SK-N-SH treated with all-trans-retinoic acid at 6 μM for 48 hours (cell line): ENCODE results near the gene TMPRSS11D.

Source experiments
- ATAC-seq: fragments of 200-7000 bp; cut with Tn5 transposase; 3 replicates; pipeline ENCODE4 v1.9.1; 2020; ENCODE audit warnings: mild to moderate bottlenecking, moderate library complexity
- ARNTL ChIP-seq: fragments of 450-650 bp; formaldehyde crosslinking; IDR thresholded peaks from 2 replicates; pipeline ENCODE4 v1.5.0; 2020; ENCODE audit warnings: low read depth, mild to moderate bottlenecking, moderate library complexity, borderline replicate concordance
- BACH2 ChIP-seq: fragments of 250-450 bp; sonication (Bioruptor Pico); IDR thresholded peaks from 2 replicates; pipeline ENCODE4 v1.9.0; 2021; ENCODE audit warnings: mild to moderate bottlenecking, borderline replicate concordance
- ESRRG ChIP-seq: fragments of 250-450 bp; sonication (Bioruptor Pico); IDR thresholded peaks from 2 replicates; pipeline ENCODE4 v1.6.1; 2021; ENCODE audit warnings: mild to moderate bottlenecking
- GLIS3 ChIP-seq: fragments of 250-450 bp; sonication (Bioruptor Pico); IDR thresholded peaks from 2 replicates; pipeline ENCODE4 v1.5.0; 2020; ENCODE audit warnings: mild to moderate bottlenecking, moderate library complexity
- ISL1 ChIP-seq: fragments of 250-450 bp; sonication (Bioruptor Pico); IDR thresholded peaks from 2 replicates; pipeline ENCODE4 v2.1.2; 2022; ENCODE audit warnings: mild to moderate bottlenecking, moderate library complexity
- OSR1 ChIP-seq: fragments of 250-450 bp; sonication (Bioruptor Pico); IDR thresholded peaks from 2 replicates; pipeline ENCODE4 v1.8.0; 2022; ENCODE audit warnings: moderate library complexity, mild to moderate bottlenecking, inconsistent platforms
- PPARA ChIP-seq: fragments of 250-450 bp; sonication (Bioruptor Pico); IDR thresholded peaks from 2 replicates; pipeline ENCODE4 v1.5.0; 2020; ENCODE audit warnings: mild to moderate bottlenecking, borderline replicate concordance
- RARB ChIP-seq: fragments of 250-450 bp; sonication (Bioruptor Pico); IDR thresholded peaks from 2 replicates; pipeline ENCODE4 v1.8.0; 2021; ENCODE audit warnings: mild to moderate bottlenecking, moderate library complexity
- SNAI2 ChIP-seq: fragments of 250-450 bp; sonication (Bioruptor Pico); IDR thresholded peaks from 2 replicates; pipeline ENCODE4 v1.5.0; 2020; ENCODE audit warnings: mild to moderate bottlenecking, moderate library complexity
- TCF4 ChIP-seq: fragments of 250-450 bp; sonication (Bioruptor Pico); IDR thresholded peaks from 2 replicates; pipeline ENCODE4 v1.8.0; 2021; ENCODE audit warnings: mild to moderate bottlenecking, moderate library complexity, borderline replicate concordance
- TOX ChIP-seq: fragments of 250-450 bp; sonication (Bioruptor Pico); IDR thresholded peaks from 2 replicates; pipeline ENCODE4 v1.8.0; 2021; ENCODE audit warnings: mild to moderate bottlenecking, moderate library complexity, borderline replicate concordance
- ZFP3 ChIP-seq: fragments of 250-450 bp; sonication (Bioruptor Pico); IDR thresholded peaks from 2 replicates; pipeline ENCODE4 v1.5.0; 2020; ENCODE audit warnings: mild to moderate bottlenecking, moderate library complexity
- ZFP30 ChIP-seq: fragments of 450-650 bp; formaldehyde crosslinking; IDR thresholded peaks from 2 replicates; pipeline ENCODE4 v1.5.0; 2022; ENCODE audit warnings: mild to moderate bottlenecking, moderate library complexity
- ZNF565 ChIP-seq: fragments of 450-650 bp; formaldehyde crosslinking; conservative IDR thresholded peaks from 2 replicates; pipeline ENCODE4 v1.5.0; 2020; ENCODE audit warnings: low read depth, mild to moderate bottlenecking, moderate library complexity
- ZNF70 ChIP-seq: fragments of 450-650 bp; formaldehyde crosslinking; IDR thresholded peaks from 2 replicates; pipeline ENCODE4 v1.5.0; 2020; ENCODE audit warnings: mild to moderate bottlenecking, moderate library complexity
- ZNF8 ChIP-seq: fragments of 450-650 bp; formaldehyde crosslinking; IDR thresholded peaks from 2 replicates; pipeline ENCODE4 v1.5.0; 2020; ENCODE audit warnings: mild to moderate bottlenecking, moderate library complexity
- TF ChIP-seq, protein P1 (sequence below): fragments of 250-450 bp; sonication (Bioruptor Pico); IDR thresholded peaks from 2 replicates; pipeline ENCODE4 v1.8.0; 2021; ENCODE audit warnings: low read depth, mild to moderate bottlenecking, moderate library complexity, borderline replicate concordance
- TF ChIP-seq, protein P2 (sequence below): fragments of 250-450 bp; sonication (Bioruptor Pico); IDR thresholded peaks from 2 replicates; pipeline ENCODE4 v1.8.0; 2020; ENCODE audit warnings: mild to moderate bottlenecking, moderate library complexity, borderline replicate concordance
- TF ChIP-seq, protein P3 (sequence below): fragments of 250-450 bp; sonication (Bioruptor Pico); IDR thresholded peaks from 2 replicates; pipeline ENCODE4 v1.5.1; 2021; ENCODE audit warnings: mild to moderate bottlenecking, moderate library complexity
- TF ChIP-seq, protein P4 (sequence below): fragments of 250-450 bp; sonication (Bioruptor Pico); IDR thresholded peaks from 2 replicates; pipeline ENCODE4 v1.5.1; 2020; ENCODE audit warnings: low read depth, mild to moderate bottlenecking, moderate library complexity

Gene TMPRSS11D

DNA sequence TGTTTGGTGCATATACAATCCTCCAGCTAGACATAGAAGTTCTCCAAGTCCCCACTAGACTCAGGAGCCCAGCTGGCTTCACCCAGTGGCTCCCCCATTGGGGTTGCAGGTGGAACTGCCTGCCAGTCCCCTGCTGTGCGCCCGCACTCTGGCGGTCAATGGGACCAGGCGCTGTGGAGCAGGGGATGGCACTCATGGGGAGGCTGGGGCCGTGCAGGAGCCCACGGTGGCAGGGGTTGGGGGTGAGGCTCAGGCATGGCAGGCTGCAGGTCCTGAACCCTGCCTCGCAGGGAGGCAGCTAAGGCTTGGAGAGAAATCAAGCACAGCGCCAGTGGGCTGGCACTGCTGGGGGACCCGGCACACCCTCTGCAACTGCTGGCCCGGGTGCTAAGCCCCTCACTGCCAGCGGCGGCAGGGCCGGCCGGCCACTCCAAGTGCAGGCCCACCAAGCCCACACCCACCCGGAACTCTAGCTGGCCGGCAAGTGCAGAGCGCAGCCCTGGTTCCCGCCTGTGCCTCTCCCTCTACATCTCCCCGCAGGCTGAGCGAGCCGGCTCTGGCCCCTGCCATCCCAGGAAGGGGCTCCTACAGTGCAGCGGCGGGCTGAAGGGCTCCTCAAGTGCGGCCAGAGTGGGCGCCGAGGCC is 12.7 kb upstream of the TMPRSS11D start:
- ATAC-seq: no peak
- TF ChIP-seq ISL1 (no peak), GLIS3 (CRISPR knock-in tag) (no peak), TOX (CRISPR knock-in tag) (no peak), ESRRG (CRISPR knock-in tag) (no peak), OSR1 (CRISPR knock-in tag) (no peak), ZNF565 (CRISPR knock-in tag) (no peak), ZFP3 (CRISPR knock-in tag) (no peak), PPARA (CRISPR knock-in tag) (no peak), SNAI2 (CRISPR knock-in tag) (no peak), ZNF8 (no peak), RARB (CRISPR knock-in tag) (no peak), BACH2 (CRISPR knock-in tag) (no peak), TCF4 (no peak), ZFP30 (no peak), ARNTL (no peak)
- TF ChIP-seq, protein P1, sequence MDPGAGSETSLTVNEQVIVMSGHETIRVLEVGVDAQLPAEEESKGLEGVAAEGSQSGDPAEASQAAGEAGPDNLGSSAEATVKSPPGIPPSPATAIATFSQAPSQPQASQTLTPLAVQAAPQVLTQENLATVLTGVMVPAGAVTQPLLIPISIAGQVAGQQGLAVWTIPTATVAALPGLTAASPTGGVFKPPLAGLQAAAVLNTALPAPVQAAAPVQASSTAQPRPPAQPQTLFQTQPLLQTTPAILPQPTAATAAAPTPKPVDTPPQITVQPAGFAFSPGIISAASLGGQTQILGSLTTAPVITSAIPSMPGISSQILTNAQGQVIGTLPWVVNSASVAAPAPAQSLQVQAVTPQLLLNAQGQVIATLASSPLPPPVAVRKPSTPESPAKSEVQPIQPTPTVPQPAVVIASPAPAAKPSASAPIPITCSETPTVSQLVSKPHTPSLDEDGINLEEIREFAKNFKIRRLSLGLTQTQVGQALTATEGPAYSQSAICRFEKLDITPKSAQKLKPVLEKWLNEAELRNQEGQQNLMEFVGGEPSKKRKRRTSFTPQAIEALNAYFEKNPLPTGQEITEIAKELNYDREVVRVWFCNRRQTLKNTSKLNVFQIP (CRISPR knock-in tag): no peak
- TF ChIP-seq, protein P2, sequence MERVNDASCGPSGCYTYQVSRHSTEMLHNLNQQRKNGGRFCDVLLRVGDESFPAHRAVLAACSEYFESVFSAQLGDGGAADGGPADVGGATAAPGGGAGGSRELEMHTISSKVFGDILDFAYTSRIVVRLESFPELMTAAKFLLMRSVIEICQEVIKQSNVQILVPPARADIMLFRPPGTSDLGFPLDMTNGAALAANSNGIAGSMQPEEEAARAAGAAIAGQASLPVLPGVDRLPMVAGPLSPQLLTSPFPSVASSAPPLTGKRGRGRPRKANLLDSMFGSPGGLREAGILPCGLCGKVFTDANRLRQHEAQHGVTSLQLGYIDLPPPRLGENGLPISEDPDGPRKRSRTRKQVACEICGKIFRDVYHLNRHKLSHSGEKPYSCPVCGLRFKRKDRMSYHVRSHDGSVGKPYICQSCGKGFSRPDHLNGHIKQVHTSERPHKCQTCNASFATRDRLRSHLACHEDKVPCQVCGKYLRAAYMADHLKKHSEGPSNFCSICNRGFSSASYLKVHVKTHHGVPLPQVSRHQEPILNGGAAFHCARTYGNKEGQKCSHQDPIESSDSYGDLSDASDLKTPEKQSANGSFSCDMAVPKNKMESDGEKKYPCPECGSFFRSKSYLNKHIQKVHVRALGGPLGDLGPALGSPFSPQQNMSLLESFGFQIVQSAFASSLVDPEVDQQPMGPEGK (CRISPR knock-in tag): no peak
- TF ChIP-seq, protein P3, sequence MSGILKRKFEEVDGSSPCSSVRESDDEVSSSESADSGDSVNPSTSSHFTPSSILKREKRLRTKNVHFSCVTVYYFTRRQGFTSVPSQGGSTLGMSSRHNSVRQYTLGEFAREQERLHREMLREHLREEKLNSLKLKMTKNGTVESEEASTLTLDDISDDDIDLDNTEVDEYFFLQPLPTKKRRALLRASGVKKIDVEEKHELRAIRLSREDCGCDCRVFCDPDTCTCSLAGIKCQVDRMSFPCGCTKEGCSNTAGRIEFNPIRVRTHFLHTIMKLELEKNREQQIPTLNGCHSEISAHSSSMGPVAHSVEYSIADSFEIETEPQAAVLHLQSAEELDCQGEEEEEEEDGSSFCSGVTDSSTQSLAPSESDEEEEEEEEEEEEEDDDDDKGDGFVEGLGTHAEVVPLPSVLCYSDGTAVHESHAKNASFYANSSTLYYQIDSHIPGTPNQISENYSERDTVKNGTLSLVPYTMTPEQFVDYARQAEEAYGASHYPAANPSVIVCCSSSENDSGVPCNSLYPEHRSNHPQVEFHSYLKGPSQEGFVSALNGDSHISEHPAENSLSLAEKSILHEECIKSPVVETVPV (CRISPR knock-in tag): no peak
- TF ChIP-seq, protein P4, sequence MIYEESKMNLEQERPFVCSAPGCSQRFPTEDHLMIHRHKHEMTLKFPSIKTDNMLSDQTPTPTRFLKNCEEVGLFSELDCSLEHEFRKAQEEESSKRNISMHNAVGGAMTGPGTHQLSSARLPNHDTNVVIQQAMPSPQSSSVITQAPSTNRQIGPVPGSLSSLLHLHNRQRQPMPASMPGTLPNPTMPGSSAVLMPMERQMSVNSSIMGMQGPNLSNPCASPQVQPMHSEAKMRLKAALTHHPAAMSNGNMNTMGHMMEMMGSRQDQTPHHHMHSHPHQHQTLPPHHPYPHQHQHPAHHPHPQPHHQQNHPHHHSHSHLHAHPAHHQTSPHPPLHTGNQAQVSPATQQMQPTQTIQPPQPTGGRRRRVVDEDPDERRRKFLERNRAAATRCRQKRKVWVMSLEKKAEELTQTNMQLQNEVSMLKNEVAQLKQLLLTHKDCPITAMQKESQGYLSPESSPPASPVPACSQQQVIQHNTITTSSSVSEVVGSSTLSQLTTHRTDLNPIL (CRISPR knock-in tag): no peak

DNA sequence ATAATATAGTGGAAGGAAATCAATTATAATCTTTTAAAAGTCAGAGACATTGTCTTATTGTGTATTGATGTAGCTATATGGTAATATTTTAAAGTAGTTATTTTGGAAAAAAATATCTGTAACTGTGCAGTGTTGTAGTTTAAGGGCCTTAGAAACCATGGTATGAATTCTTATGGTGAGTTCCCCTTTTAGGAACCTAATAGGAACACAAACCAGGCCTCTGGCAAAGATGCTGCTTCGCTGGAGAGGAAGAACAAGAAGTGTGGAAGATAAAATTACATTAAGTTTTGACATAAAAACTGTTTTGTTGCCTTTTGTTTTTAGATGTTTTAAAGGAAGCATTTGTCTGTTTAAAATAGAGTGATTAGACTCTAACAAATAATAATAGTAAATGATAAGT is 10.9 kb upstream of the TMPRSS11D start:
- no peak for ATAC-seq
- TF ChIP-seq, protein P2 (CRISPR knock-in tag): no peak
- TF ChIP-seq, protein P1 (CRISPR knock-in tag): no peak
- no peak for TF ChIP-seq ARNTL
- no peak for TF ChIP-seq OSR1 (CRISPR knock-in tag)
- TF ChIP-seq PPARA (CRISPR knock-in tag): no peak
- TF ChIP-seq, protein P3 (CRISPR knock-in tag): no peak
- TF ChIP-seq, protein P4 (CRISPR knock-in tag): no peak
- no peak for TF ChIP-seq ISL1
- no peak for TF ChIP-seq GLIS3 (CRISPR knock-in tag)
- no peak for TF ChIP-seq ZNF8
- TF ChIP-seq ZNF70 (CRISPR knock-in tag): no peak
- no peak for TF ChIP-seq BACH2 (CRISPR knock-in tag)
